Erythroblast (primary cell): ENCODE results near the gene HELQ.

Source experiments
- DNase-seq, 2 experiments: peaks; one replicate each; lab custom pipeline; 2025; lab: John Stamatoyannopoulos, UW
- GATA1 ChIP-seq: IDR thresholded peaks from 2 replicates; pipeline ENCODE4 v1.6.1; 2011; ENCODE audit warnings: low read depth, mild to moderate bottlenecking, control low read depth, low read length, moderate library complexity
- POLR2A ChIP-seq: IDR thresholded peaks from 2 replicates; pipeline ENCODE4 v1.6.1; 2011; ENCODE audit warnings: mild to moderate bottlenecking, low read length

The HELQ gene

DNA sequence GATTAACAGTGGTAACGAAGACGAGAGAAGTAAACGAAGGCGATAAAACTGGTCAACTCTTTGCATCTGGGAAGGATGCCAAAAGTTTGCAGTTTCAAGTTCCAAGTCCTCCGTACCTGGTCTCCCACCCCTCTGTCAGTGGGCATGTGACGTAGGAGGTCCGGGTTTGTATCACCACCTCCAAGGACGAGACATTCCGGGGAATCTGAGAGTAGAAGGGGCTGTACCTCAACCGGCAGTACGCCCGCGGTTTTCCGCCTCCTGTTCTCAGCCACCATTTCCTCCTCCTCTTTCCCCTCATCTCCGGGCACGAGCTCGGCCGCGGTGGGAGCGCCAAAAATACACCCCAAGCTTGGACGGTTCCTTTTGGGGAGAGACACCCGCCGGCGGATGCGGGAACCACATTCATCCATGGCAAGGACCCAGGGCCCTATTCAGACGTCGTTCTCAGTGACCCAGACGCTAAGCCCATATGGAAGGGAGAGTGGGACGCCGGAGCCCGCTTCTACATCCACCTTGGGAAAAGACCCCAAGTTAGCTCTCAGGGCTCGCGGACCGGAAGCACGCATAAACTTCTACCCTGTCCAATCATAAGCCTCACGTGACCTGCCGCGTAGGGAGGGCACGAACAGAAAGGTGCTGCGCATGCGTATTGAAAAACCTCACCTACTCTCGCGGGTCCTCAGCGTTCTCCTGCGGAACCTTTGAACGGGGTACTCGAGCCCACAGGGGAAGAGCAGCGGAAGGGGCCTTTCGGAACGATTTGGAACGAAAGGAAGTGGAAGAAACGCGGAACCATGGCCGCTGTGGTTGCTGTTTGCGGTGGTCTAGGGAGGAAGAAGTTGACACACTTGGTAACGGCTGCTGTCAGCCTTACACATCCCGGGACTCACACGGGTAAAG, at the start of gene HELQ, which contains the start of gene MRPS18C:
Gene HELQ (minus strand): TSS at position 543 of the 903 bp plus-strand sequence. CDS start 130 bp downstream, at position 413.
Gene MRPS18C (plus strand): TSS at position 778 of the 903 bp plus-strand sequence. CDS start 20 bp downstream, at position 798.
- DNase-seq, result peak; percentile 97 to 99
- TF ChIP-seq POLR2A (peak; percentile 98), GATA1 (no peak)

DNA sequence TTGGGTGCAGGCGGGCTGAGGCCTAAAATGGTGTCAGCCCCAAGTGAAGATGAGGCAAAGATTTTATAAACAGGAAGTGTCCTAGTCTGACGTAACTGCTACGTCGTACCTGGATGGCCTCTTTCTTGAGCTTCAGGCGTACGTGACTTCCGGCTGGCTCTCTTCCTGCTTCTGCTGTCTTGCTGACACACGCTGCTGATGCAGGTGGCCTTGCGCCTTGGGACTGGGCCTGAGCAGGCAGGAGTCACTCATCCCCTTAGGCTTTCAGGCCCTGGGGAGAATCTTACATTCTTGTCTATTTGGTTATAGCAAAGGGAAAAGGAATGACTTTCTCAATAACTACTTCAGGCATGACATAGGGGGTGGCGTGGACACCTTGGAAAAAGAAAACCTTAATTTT, 49.4 kb upstream of the HELQ start:
- TF ChIP-seq POLR2A (no peak), GATA1 (no peak)
- no peak for DNase-seq

DNA sequence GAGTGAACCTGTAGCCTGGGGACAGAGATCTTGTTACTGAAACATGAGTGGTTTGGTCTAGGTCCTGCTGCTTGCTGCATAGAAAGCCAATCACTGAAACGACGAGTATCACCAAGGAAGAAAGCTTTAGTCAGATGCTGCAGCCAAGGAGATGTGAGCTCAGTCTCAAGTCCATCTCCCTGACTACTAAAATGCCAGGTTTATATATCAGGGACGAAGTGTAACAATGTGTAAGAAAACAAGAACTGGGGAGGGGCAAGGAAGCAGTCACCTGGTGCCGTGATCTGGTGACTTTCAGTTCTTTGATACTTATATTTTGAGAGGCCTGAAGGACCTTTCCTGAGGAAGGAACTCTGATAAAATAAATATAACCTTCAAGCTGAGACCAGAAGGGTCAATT, 48.9 kb upstream of the HELQ start:
- no peak for DNase-seq
- TF ChIP-seq POLR2A, result no peak
- TF ChIP-seq GATA1, result no peak

DNA sequence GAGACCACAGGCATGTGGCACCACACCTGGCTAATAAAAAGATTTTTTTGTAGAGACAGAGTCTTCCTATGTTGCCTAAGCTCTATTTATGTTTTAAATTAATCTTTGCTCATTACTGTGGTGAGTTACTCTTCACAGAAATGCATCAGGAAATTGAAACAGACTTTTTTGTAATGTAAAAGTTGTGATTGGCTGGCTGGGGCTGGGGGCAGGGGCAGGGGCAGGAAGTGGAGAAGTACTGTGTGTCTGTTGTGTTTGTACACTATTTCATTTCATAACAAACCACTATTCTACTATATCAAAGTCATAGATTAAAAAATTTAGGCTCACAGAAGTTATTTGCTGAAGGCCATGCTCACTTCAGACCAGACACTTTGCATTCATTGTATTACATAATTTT, 48.4 kb upstream of the HELQ start:
- TF ChIP-seq GATA1, result no peak
- no peak for DNase-seq

- DNase-seq, result peak in 1 of 2 experiments; percentile 15
These were observed 46.0 kb upstream of the HELQ start for GRCh38 chr4:83501671-83502070.

GRCh38 chr4:83498187-83498586, 42.6 kb upstream of the HELQ start:
- no peak for DNase-seq
- TF ChIP-seq POLR2A (no peak), GATA1 (no peak)

GRCh38 chr4:83496085-83496917, 40.7 kb upstream of the HELQ start:
- peak; percentile 58 to 75 for DNase-seq

DNA sequence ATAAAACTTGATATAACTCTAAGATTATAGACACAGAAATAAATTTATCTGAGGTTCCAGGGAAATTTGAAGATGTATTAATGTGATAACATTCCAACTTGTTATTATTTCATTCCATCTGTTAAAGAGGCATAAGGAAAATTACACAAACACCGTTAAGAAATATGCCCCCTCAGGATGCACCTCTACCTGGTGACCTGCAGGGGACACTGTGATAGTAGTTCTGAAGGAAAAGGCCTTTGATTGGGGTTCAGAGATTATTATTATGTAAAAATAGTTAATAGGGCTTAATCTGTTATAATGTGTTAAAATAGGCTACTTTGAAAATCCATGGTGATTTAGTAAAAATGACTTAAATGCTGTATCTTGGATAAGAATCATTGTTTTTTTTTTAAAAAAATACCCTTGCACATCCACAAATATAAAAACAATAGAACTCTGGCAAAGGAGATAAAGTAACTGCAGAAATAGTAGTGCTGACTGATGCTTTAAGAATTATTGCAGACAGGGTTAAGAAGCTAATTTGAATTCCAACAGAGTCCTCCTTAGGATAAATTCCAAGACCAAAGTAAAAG, 35.3 kb upstream of the HELQ start:
- TF ChIP-seq GATA1, result no peak
- TF ChIP-seq POLR2A, result no peak
- peak; percentile 63 to 70 for DNase-seq

- TF ChIP-seq POLR2A (no peak), GATA1 (no peak)
- DNase-seq, result peak; percentile 63 to 83
These were observed 34.2 kb upstream of the HELQ start for GRCh38 chr4:83489711-83490326.

DNA sequence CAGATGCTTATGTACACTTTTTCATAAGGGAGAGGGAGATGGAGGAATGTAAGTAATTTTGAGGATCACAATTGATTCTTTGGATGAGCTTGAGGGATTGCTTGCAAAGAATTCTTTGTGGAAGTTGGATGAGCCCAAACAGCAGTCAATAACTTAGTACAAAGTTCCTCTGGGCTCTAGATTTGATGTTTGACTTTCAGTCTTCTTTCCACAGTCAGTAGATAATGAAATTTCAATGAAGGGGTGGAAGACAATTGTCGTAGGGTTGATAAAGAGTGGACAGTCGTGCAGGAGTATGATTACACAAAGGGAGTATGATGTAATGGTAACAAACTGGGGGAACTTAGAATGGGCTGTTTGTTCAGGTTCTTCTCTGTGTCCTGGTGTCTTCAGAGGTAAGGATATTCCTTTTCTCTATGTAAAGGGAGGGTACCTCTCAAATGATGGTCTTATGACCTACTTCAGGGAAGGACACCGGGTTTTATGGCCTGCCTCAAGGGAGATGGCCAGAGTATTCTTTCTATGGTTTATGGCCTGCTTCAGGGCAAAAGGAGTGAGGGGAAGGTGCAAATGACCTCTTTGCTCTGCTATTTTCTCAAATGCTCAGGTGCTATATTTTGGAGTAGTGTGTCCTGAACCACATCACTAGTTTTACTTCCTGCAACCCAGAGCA, 31.0 kb upstream of the HELQ start:
- TF ChIP-seq POLR2A, result no peak
- no peak for TF ChIP-seq GATA1
- DNase-seq, result peak; percentile 64 to 83

GRCh38 chr4:83484500-83485461, 29.2 kb upstream of the HELQ start, which contains the start of gene ABRAXAS1:
ABRAXAS1 (minus strand) TSS chr4:83485100; CDS start chr4:83485072, 28 bp downstream.
- peak; percentile 96 to 98 for DNase-seq
- TF ChIP-seq POLR2A, result peak; percentile 78
- TF ChIP-seq GATA1, result no peak

GRCh38 chr4:83473966-83474365, 18.3 kb upstream of the HELQ start:
- DNase-seq, result no peak
- TF ChIP-seq POLR2A (no peak), GATA1 (no peak)
